Measurements from ENCODE around the gene NOTCH1. TPM values are rescaled to one million over a fixed set of nuclear protein-coding genes. Genes with fewer than 3 reads are reported as not detected.
A peak's percentile ranks its signal among the peaks of the same experiment; 100 is the strongest.

The NOTCH1 gene
- total and polyA plus RNA-seq, 2 of the 13 experiments (the other 11 are each of a cell fraction or from before 2014, with no cell fraction given) = 0.09 to 0.35 TPM

- TF ChIP-seq LRRFIP1 (CRISPR knock-in tag; conservative IDR thresholded peaks at IDR 0.05) = no peak
- TF ChIP-seq BRF2 (CRISPR knock-in tag; IDR thresholded peaks at IDR 0.05) = no peak
- no peak for TF ChIP-seq CBX2 (IDR thresholded peaks at IDR 0.05; ENCODE audit: low read depth, low read length)
- no peak for TF ChIP-seq CBX2 (CRISPR knock-in tag; IDR thresholded peaks at IDR 0.05; ENCODE audit: low read depth)
- no peak for TF ChIP-seq KLF6 (CRISPR knock-in tag; IDR thresholded peaks at IDR 0.05)
- no peak for TF ChIP-seq AFF4 (CRISPR knock-in tag; IDR thresholded peaks at IDR 0.05)
- TF ChIP-seq HNF4G (IDR thresholded peaks at IDR 0.05; ENCODE audit: borderline replicate concordance, low read depth, low read length) = no peak
- TF ChIP-seq HNF4G (CRISPR knock-in tag; IDR thresholded peaks at IDR 0.05; ENCODE audit: borderline replicate concordance, low read depth) = no peak
- TF ChIP-seq ZBTB14 (CRISPR knock-in tag; IDR thresholded peaks at IDR 0.05) = peak; percentile 59
- TF ChIP-seq FOSL1 (CRISPR knock-in tag; IDR thresholded peaks at IDR 0.05; ENCODE audit: borderline replicate concordance) = no peak
- TF ChIP-seq ZFAT (CRISPR knock-in tag; conservative IDR thresholded peaks at IDR 0.05) = no peak
- TF ChIP-seq NR2F2 (IDR thresholded peaks at IDR 0.05; ENCODE audit: borderline replicate concordance, low read depth) = no peak; the same call in 1 of the 2 replicates
- TF ChIP-seq NFATC3 (CRISPR knock-in tag; IDR thresholded peaks at IDR 0.05) = no peak
- no peak for TF ChIP-seq RFX5 (IDR thresholded peaks at IDR 0.05; ENCODE audit: low read depth, low read length)
- no peak for TF ChIP-seq TFE3 (CRISPR knock-in tag; IDR thresholded peaks at IDR 0.05)
- TF ChIP-seq ELK4 (CRISPR knock-in tag; IDR thresholded peaks at IDR 0.05; ENCODE audit: borderline replicate concordance) = peak; percentile 24; the same call in 1 of the 2 replicates
- no peak for TF ChIP-seq REPIN1 (CRISPR knock-in tag; IDR thresholded peaks at IDR 0.05; ENCODE audit: borderline replicate concordance, low read depth)
- TF ChIP-seq MIER2 (CRISPR knock-in tag; IDR thresholded peaks at IDR 0.05) = no peak
Measured at GRCh38 chr9:136483589-136484152, 62.2 kb downstream of the NOTCH1 start (continued).
